GM12801 (cell line): ENCODE results near the gene DMD.

Source experiments
- TF ChIP-seq, protein P1 (sequence below): IDR thresholded peaks from one replicate; pipeline ENCODE4 v1.5.1; 2011; ENCODE audit warnings: control low read depth; ENCODE audit not compliant: insufficient read length; ENCODE audit errors: extremely low read depth

The DMD gene

DNA sequence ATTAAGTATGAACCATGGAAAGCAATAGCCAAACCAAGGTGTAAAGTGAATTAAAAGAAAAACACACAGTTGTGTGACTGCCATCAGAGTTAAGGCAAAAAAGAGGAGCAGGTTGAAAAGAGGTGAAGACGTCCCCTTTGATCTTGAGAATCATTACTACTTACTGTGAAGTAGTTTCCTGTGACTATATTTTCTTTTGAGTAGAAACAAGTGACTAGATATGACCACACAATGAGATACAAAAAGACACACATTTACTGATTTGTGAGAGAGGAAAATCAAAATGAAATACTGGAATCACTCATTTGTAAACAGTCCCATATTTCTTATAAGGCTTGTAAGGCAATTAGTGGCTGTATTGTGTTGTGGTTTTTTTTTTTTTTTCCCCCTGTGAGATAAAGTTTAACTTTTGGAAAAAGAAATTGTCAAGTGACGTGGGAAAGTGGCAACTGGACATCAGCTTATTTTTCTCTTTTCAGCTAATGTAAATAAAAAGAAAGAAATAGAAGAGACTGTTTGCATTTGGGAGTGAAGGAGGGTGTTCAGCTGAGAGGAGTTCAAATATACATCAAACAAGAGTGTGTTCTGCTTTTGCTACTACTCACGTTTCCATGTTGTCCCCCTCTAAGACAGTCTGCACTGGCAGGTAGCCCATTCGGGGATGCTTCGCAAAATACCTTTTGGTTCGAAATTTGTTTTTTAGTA, 2033.1 kb downstream of the DMD start:
- TF ChIP-seq, protein P1, sequence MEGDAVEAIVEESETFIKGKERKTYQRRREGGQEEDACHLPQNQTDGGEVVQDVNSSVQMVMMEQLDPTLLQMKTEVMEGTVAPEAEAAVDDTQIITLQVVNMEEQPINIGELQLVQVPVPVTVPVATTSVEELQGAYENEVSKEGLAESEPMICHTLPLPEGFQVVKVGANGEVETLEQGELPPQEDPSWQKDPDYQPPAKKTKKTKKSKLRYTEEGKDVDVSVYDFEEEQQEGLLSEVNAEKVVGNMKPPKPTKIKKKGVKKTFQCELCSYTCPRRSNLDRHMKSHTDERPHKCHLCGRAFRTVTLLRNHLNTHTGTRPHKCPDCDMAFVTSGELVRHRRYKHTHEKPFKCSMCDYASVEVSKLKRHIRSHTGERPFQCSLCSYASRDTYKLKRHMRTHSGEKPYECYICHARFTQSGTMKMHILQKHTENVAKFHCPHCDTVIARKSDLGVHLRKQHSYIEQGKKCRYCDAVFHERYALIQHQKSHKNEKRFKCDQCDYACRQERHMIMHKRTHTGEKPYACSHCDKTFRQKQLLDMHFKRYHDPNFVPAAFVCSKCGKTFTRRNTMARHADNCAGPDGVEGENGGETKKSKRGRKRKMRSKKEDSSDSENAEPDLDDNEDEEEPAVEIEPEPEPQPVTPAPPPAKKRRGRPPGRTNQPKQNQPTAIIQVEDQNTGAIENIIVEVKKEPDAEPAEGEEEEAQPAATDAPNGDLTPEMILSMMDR = no peak

DNA sequence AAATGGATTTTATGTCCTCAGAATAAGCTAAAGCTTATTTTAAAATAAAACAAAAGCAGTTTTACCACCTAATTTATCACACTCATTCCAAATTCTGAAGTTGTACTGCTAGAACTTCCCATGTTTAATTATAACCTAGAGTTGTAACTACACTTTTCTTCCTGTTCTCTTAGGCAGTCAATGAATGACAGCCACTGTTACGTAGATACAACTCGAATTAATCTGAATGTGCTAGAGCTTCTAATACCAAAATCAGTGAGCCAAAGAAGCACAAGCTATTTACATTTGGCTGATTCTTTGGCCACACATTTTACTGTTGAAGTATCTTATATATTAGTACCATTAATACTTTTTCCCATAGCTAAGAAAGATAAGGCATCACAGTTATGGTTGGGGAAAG, 2040.6 kb downstream of the DMD start:
- TF ChIP-seq, protein P1 = no peak

DNA sequence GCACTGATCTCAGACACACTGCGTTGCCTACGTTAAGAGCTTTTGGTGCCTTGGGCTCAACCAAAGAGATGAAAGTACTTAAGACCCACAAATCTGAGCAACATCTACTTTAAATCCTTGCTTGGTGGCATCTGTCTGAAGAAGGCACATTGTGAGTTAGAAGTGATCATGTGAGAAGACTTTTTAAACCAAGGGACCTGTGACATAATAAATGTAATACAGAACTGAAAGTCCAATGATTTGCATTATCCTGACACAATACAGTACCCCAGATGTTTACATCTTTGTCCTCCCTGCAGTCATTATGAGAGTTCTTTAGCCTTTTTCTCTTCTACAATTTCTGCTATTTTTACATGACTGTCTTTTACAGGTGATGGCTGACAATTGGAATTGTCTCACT, 2042.8 kb downstream of the DMD start:
- TF ChIP-seq, protein P1 = no peak

DNA sequence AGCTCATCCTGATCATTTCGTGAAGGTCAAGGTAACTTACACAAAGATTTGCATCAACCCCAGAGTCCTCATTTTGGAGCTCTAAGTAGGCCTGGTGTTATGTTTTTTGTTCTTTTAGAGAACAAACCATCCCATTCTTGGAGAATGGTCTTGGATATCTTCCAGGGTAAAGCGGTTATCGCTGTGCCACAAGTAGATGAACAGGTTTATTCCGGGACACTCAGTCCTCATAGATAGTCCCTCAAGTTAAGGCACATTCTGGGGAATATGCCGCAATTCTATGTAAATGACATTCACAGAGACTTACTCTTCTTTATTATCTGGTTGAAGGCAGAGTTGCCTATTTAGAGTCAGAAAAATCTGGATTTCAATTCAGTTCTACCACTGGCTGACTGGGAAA, 2044.5 kb downstream of the DMD start:
- TF ChIP-seq, protein P1 = no peak

DNA sequence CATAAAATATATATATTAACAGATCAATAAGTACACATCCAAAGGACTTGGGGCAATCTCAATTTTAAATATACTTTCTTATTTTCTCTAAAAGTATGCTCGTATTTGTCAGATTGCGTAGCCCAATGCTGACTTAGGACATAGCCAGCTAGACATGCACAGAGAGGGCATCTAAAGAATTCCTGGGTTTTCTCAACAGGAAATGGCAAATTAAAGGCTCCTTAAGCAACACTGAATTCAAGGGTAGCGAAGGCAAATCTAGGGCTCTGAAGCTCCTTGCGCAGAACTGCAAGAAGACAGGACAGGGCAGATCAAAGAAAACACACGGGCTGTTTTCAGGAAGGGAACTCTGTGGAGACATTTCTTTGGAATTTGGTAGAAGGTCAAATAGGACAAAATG, 2044.9 kb downstream of the DMD start:
- TF ChIP-seq, protein P1 = no peak

DNA sequence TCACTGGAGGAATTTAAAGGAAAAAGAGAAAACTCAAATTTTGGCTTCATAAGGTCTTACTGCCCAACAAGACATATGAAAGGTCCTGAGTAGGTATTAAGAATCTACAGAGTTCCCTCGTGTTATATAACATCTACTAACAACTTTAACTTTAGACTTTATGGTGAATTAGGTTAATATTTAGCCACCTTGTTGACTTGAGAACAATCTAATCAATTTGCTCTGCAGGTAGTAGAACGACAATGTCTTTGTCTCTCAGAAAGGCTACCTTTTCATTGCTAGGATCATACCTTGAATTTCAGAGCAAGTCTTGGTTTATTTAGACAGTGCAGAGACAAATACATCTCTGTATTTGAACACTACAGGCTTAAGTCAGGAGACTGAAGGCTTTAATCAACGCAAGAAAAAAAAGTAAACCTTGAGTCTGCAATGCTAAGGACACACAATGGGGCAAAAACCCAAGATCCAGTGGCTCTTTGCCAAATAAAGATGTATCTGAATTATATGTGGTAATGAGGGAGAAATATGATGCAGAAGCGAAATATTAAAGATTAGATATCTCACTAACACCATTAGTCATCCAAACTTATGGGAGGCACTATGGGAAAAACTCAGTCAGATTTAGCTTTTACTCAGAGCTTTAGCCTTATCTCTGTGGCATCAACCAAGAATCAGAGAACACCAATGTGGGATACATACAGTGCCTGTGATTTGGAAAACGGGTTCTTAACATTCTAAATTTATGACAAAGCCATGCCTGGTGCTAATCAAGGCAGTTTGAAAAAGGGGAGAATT, 2045.9 kb downstream of the DMD start:
- TF ChIP-seq, protein P1 = no peak

DNA sequence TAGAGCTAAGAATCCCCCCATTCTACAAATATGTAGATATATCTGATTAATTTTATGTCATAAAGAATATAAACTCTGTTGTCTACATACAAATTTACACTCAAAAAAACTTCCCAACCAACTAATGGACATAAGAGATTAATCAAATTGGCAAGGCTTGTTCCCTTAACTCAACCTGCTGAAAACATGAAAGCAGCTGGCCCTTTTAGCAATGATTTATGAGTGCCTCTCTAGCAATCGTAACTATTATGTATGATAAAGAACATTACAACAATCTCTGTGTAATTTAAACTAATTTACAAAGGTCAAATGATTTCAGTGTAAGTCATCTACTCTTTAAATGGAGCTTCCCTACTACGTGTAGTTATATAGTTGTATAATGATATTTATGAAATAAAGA, 2056.4 kb downstream of the DMD start:
- TF ChIP-seq, protein P1 = no peak
